GM12873 (cell line): ENCODE data around the gene SSH2.

Experiments
- TF ChIP-seq, protein P1 (sequence below): IDR thresholded peaks from 2 replicates; pipeline ENCODE4 v1.5.1; 2012; ENCODE audit warnings: low read depth, mild to moderate bottlenecking, moderate library complexity, low read length, control low read depth; ENCODE audit not compliant: insufficient read depth; ENCODE audit errors: missing control alignments

Gene SSH2, protein sequence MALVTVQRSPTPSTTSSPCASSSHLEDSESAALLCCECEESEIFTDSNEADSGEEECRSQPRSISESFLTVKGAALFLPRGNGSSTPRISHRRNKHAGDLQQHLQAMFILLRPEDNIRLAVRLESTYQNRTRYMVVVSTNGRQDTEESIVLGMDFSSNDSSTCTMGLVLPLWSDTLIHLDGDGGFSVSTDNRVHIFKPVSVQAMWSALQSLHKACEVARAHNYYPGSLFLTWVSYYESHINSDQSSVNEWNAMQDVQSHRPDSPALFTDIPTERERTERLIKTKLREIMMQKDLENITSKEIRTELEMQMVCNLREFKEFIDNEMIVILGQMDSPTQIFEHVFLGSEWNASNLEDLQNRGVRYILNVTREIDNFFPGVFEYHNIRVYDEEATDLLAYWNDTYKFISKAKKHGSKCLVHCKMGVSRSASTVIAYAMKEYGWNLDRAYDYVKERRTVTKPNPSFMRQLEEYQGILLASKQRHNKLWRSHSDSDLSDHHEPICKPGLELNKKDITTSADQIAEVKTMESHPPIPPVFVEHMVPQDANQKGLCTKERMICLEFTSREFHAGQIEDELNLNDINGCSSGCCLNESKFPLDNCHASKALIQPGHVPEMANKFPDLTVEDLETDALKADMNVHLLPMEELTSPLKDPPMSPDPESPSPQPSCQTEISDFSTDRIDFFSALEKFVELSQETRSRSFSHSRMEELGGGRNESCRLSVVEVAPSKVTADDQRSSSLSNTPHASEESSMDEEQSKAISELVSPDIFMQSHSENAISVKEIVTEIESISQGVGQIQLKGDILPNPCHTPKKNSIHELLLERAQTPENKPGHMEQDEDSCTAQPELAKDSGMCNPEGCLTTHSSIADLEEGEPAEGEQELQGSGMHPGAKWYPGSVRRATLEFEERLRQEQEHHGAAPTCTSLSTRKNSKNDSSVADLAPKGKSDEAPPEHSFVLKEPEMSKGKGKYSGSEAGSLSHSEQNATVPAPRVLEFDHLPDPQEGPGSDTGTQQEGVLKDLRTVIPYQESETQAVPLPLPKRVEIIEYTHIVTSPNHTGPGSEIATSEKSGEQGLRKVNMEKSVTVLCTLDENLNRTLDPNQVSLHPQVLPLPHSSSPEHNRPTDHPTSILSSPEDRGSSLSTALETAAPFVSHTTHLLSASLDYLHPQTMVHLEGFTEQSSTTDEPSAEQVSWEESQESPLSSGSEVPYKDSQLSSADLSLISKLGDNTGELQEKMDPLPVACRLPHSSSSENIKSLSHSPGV (N-terminal part only)

DNA sequence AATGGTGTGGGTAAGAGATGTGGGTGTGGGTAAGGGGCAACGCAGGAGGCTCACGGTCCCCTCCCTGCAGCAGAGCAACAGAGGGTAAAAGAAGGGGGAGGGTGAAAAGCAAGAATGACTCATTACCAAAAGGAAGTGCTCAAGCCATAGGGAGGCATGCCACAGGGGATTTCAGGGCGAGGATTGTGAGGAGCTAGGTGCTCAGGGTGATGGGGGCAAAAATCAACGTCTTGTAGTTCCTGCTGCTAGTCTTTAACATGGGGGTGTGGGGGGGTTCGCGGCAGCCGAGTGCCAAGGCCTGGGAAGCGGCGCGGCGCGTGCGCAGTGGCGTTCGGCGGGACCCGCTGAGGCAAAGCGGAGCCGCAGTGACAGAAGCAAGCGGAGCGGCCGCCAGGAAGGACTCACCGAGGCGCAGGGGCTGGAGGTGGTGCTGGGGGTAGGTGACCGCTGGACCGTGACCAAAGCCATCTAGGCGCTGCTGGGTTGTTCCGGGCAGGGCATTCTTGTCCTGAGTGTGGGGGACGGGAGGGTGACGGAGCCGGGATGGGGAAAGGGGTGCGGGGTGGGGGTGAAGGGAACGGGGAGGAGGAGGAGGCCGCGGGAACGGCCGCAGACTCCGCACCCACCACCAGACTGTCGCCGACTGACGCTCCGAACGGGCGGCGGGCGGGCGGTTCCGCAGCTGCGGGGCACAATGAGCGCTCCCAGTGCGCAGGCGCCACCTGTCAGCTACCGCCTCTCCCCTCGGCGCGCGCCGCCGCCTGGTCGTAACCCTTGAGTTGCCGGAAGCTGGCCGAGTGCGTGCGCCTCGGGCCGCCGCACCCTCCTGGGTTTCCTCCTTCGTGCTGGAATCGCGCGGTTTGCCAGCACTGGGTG is at the start of gene SSH2:
TSS of gene SSH2 (minus strand) at position 696 of the 876 bp plus-strand sequence. CDS start at position 468, 228 bp downstream.
- TF ChIP-seq, protein P1, sequence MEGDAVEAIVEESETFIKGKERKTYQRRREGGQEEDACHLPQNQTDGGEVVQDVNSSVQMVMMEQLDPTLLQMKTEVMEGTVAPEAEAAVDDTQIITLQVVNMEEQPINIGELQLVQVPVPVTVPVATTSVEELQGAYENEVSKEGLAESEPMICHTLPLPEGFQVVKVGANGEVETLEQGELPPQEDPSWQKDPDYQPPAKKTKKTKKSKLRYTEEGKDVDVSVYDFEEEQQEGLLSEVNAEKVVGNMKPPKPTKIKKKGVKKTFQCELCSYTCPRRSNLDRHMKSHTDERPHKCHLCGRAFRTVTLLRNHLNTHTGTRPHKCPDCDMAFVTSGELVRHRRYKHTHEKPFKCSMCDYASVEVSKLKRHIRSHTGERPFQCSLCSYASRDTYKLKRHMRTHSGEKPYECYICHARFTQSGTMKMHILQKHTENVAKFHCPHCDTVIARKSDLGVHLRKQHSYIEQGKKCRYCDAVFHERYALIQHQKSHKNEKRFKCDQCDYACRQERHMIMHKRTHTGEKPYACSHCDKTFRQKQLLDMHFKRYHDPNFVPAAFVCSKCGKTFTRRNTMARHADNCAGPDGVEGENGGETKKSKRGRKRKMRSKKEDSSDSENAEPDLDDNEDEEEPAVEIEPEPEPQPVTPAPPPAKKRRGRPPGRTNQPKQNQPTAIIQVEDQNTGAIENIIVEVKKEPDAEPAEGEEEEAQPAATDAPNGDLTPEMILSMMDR: no peak

DNA sequence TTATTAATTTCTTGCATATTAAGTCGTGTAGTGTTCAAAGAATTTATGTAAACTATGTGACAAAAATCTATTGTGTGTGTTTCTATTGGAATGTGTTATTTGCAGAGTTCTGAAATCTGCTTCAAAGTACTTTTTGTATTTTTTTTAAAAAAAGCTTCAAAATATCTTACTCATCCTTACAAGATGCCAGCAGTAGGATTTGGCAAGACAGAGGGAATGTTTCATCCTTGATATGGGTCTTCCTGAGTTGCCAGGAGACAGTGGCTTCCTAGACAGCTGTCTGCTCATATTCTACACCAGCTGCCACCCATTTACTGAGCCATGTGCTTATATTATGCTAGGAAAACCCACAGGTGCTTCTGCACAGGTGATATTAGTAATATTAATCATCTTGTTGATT is 47.8 kb upstream of the SSH2 start:
- TF ChIP-seq, protein P1: no peak

DNA sequence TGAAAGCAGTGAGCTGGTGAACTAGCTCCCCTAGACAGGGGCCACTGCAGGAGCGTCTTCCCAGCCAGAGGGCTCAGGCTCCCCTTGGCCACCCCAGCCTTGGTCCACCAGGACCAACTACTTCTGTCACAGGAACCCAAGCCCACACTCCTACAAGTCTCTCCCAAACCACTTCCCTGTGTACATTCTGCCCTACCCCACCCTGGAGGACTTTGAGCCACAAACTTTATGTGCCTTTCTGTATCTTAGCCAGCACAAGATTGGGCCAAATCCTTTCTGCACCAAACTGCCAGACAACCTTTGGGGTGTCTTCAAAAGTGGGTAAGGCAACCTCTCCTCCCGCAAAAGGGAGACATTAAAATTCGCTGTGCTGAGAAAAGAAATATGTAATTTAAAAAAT is 43.0 kb upstream of the SSH2 start:
- TF ChIP-seq, protein P1: no peak

DNA sequence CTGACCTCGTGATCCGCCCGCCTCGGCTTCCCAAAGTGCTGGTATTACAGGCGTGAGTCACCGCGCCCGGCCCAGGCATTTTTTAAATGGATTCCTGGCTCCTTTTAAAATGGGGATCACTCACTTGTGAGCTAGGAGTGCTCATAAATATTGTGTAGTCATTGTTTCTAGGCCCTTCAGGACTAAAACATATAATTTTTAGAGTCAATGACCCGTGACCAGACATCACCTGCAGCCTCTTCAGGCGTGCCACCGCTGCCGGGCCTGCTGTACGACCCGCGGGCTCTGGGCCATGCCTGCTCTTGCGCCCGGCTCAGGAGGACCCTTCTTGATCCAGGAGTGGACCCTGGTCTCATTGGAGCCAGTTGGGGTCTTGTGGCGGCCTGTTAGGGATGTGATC is 42.2 kb upstream of the SSH2 start:
- TF ChIP-seq, protein P1: no peak

DNA sequence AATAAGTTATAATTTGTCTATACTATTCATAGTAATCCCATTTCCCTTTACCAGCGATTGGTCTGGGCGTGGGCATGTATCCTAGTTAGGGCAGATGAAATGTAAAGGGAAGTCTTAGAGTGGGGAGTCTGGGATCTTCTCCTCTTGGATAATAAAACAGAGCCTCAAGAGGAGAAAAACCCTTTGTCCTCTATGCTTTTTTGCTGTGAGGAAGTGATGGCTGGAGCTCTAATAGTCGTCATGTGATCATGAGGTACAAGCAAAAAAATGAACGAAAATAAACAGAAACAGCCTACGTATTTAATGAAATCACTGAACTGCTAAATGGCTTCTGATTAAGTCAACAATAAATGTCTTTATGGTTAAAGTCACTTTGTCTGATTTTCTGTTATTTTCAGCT is 38.2 kb upstream of the SSH2 start:
- TF ChIP-seq, protein P1: no peak

DNA sequence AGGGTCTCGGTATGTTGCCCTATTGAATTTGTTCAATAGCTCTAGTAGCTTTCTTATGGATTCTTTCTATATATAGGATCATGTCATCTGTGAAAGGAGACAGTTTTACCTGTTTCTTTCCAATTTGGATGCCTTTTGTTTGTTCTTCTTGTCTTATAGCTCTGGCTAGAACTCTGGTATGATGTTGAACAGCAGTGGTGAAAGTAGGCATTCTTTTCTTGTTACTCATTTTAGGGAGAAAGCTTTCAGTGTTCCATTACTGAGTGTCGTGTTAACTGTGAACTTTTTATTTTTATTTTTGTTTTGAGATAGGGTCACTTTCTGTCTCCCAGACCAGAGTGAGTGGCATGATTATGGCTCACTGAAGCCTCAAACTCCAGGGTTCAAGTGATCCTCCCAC is 32.6 kb upstream of the SSH2 start:
- TF ChIP-seq, protein P1: no peak
